Endothelial cell of coronary artery (primary cell): ENCODE results near the gene ODF4. TPM values are rescaled to one million over a fixed set of nuclear protein-coding genes. Genes with fewer than 3 reads are reported as not detected.

ENCODE experiments used
- total RNA-seq: library from RNA; depleted of rRNA; stranded (reverse); fragments of >200 nt; gene quantifications from 2 replicates; pipeline ENCODE4 v1.2.3, GENCODE V29; 2014

ODF4 gene, protein sequence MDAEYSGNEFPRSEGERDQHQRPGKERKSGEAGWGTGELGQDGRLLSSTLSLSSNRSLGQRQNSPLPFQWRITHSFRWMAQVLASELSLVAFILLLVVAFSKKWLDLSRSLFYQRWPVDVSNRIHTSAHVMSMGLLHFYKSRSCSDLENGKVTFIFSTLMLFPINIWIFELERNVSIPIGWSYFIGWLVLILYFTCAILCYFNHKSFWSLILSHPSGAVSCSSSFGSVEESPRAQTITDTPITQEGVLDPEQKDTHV
- total RNA-seq: not detected in 2 replicates

GRCh38 chr17:8339540-8339939 lies at the start of gene ODF4:
Gene ODF4, plus strand, starts transcription at chr17:8339840. Its CDS starts 212 bp downstream, at chr17:8340052.

GRCh38 chr17:8376271-8377067 lies 36.8 kb downstream of the ODF4 start, which contains the start of gene KRABD2:
Gene KRABD2, minus strand, starts transcription at chr17:8376704.

GRCh38 chr17:8383143-8383822 lies 43.6 kb downstream of the ODF4 start, which contains the start of gene RPL26:
Gene RPL26, minus strand, starts transcription at chr17:8383193. Its CDS starts 883 bp downstream, at chr17:8382310.

Other genes with a start within 250 kb of the ODF4 start
- not detected in 2 replicates for gene ALOXE3, start 221.3 kb upstream of the ODF4 start, total RNA-seq
- 0.09 TPM in 2 replicates for gene HES7, start 215.7 kb upstream of the ODF4 start, total RNA-seq
- 5.0 and 14.2 TPM in 2 replicates for gene PER1, start 187.4 kb upstream of the ODF4 start, total RNA-seq
- gene VAMP2, start 176.9 kb upstream of the ODF4 start, total RNA-seq: 3.0 and 5.7 TPM in 2 replicates
- 11.6 and 26.7 TPM in 2 replicates for gene TMEM107, start 163.5 kb upstream of the ODF4 start, total RNA-seq
- 8.1 and 8.6 TPM in 2 replicates for gene BORCS6, start 149.7 kb upstream of the ODF4 start, total RNA-seq
- 16.0 and 35.2 TPM in 2 replicates for gene AURKB, start 129.3 kb upstream of the ODF4 start, total RNA-seq
- 4.5 and 7.3 TPM in 2 replicates for gene CTC1, start 91.8 kb upstream of the ODF4 start, total RNA-seq
- 26.0 and 33.6 TPM in 2 replicates for gene PFAS, start 90.6 kb upstream of the ODF4 start, total RNA-seq
- 9.8 and 13.9 TPM in 2 replicates for gene RANGRF, start 51.2 kb upstream of the ODF4 start, total RNA-seq
- gene SLC25A35, start 44.4 kb upstream of the ODF4 start, total RNA-seq: 0.45 and 0.47 TPM in 2 replicates
- 14.8 and 16.3 TPM in 2 replicates for gene ARHGEF15, start 29.6 kb upstream of the ODF4 start, total RNA-seq
- 4,291 and 4,698 TPM in 2 replicates for gene RPL26, start 43.4 kb downstream of the ODF4 start, total RNA-seq
- not detected in 2 replicates for gene RNF222, start 58.0 kb downstream of the ODF4 start, total RNA-seq
- gene NDEL1, start 96.0 kb downstream of the ODF4 start, total RNA-seq: 30.4 and 44.7 TPM in 2 replicates